Colonic mucosa (tissue), 4 donors: ENCODE data around the gene TNPO1. TPM values are rescaled to one million over a fixed set of nuclear protein-coding genes. Genes with fewer than 3 reads are reported as not detected.

Experiments
- DNase-seq: peaks from one replicate; pipeline ENCODE4 v3.0.0-alpha.2; 2020
- H3K27ac ChIP-seq: fragments of 200-600 bp; one replicate; pipeline ENCODE4 v1.8.0; 2021
- H3K27me3 ChIP-seq: fragments of 200-600 bp; one replicate; pipeline ENCODE4 v1.8.0; 2021
- H3K36me3 ChIP-seq: fragments of 200-600 bp; one replicate; pipeline ENCODE4 v1.8.0; 2021
- H3K4me1 ChIP-seq: fragments of 200-600 bp; one replicate; pipeline ENCODE4 v1.8.0; 2021; ENCODE audit warnings: mild to moderate bottlenecking
- H3K4me3 ChIP-seq: fragments of 200-600 bp; one replicate; pipeline ENCODE4 v1.8.0; 2021
- H3K9ac ChIP-seq, 2 donors: one replicate each; pipeline ENCODE4 v1.7.0; 2013; ENCODE audit warnings: control low read depth in 2 of 2, low read depth in 2 of 2, low read length in 2 of 2
- H3K9me3 ChIP-seq: fragments of 200-600 bp; one replicate; pipeline ENCODE4 v1.8.0; 2021
- CTCF ChIP-seq: fragments of 200-600 bp; IDR thresholded peaks from one replicate; pipeline ENCODE4 v1.8.0; 2022; ENCODE audit warnings: antibody characterized with exemption, mild to moderate bottlenecking
- intact Hi-C: fragments of 100-400 bp; cut with DNase I; formaldehyde crosslinking; loops from one replicate; pipeline ENCODE4 v1.14.1; 2022
- total RNA-seq, 2 donors: library from RNA; stranded (reverse); fragmentation: NEBNext Ultra II Directional in 1 of 2; extraction: Animal tissue kit (Norgen Biotek cat#: 25700) in 1 of 2; gene quantifications; one replicate each; pipeline ENCODE4 v1.2.1, GENCODE V29; 2021
- donor health status: healthy.
- donor health status: DM: no; HTN: no; CAD: no.
- donor health status: DM: no; HTN: no; CAD: no.

The TNPO1 gene
- total RNA-seq, 2 donors from 2014 or later: 78.0 to 89.9 TPM

- intact Hi-C loops: no loop called here
- Histone ChIP-seq H3K27ac (no peak overlapping the region), H3K9ac (no peak overlapping the region), H3K4me3 (no peak overlapping the region), H3K36me3 (no peaks in the 10 kb centered on the region), H3K9me3 (no peaks in the 10 kb centered on the region), H3K4me1 (peaks cover 9% of the 10 kb centered on the region), H3K27me3 (no peaks in the 10 kb centered on the region)
- no peak for TF ChIP-seq CTCF
- DNase-seq: no peak
These were observed 2.4 kb upstream of the TNPO1 start for GRCh38 chr5:72814104-72814503.

DNA sequence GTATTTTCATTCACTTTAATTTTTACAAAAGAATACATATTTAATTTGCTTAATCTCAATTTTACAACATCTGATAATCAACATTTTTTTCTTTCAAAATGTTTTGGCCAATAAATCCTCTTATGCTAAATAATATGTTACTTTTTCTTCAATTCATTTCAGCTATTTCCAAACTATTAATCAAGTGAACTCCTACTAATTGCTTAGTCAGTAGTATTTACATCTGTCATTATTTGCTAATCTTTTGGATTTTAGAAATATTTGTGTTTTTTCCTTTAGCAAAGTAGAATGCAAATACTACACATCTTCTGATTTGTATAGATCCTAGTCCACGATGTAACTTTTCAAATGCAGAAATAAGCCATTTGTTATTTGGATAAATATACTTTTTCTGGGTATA is 1.6 kb upstream of the TNPO1 start:
- Histone ChIP-seq H3K36me3 (no peaks in the 10 kb centered on the region), H3K4me3 (no peak overlapping the region), H3K9me3 (no peaks in the 10 kb centered on the region), H3K27me3 (no peaks in the 10 kb centered on the region), H3K9ac (peak overlapping the region in 1 of 2 donors; percentile 20), H3K27ac (no peak overlapping the region), H3K4me1 (peaks cover 9% of the 10 kb centered on the region)
- TF ChIP-seq CTCF: no peak
- intact Hi-C loops: loop anchor here (5.0 kb wide), 1 partner anchor 203 kb away; no protein-coding TSS in a partner anchor
- no peak for DNase-seq

GRCh38 chr5:72815580-72816283 is 729 bp upstream of the TNPO1 start:
- peaks cover 9% of the 10 kb centered on the region for H3K4me1 ChIP-seq
- peak overlapping the region; percentile 65 for H3K4me3 ChIP-seq
- peak overlapping the region; percentile 97 for H3K27ac ChIP-seq
- H3K9ac ChIP-seq: peak overlapping the region; percentile 72 to 97
- no peak for TF ChIP-seq CTCF
- H3K27me3 ChIP-seq: no peaks in the 10 kb centered on the region
- no peak for DNase-seq
- no peaks in the 10 kb centered on the region for H3K9me3 ChIP-seq
- no peaks in the 10 kb centered on the region for H3K36me3 ChIP-seq
- intact Hi-C loops: loop anchor here (5.0 kb wide), 1 partner anchor 203 kb away; no protein-coding TSS in a partner anchor

DNA sequence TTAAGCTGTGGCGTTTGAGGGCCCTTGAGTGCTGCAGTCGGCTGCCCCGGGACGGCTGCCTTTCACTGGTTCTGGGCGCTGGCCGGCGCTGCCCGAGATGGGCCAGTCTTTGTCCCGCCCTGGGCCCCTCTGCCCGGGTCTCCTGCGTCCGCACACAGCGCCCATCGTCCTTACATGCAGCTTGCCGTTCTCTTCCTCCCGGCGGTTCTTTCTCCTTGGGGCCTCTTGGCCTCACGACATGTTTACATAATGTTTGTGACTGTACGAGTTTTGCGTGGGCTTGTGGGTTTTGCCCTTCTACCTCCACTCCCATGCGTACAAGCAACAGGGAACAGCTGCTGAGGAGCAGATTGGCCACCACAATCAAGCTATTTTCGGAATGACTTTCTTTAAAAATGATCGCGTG is 618 bp downstream of the TNPO1 start:
- TF ChIP-seq CTCF: no peak
- no peaks in the 10 kb centered on the region for H3K9me3 ChIP-seq
- no peaks in the 10 kb centered on the region for H3K27me3 ChIP-seq

DNA sequence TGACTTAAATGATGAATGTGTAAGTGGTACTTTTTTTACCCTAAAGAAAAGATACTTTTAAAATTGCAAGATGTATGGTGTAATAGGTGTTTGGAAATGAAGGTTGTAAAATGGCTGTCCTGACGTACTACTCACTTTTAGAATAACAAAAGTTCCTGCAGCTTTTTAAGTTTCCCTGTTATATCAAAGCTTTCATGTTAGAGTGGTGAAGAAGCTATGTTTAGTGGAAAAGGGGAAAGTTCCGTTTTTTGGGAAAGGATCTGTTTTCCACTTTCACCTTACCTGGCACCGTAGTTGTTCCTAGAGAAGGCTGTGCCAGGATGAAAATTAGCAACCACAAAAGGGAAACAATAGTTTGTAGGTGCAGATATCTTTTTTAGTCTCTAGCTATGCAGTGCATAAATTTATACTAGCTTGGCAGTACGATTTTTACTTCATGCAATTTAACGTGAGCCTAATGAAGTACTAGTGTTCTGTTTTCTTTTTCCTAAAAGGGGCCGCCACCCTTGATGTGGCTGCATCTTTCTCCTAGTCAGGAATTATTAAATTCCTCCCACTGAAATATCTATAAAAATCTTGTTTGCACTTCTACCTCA is 1.3 kb downstream of the TNPO1 start:
- intact Hi-C loops: loop anchor here (5.0 kb wide), 1 partner anchor 205 kb away; no protein-coding TSS in a partner anchor
- no peak for TF ChIP-seq CTCF
- Histone ChIP-seq H3K4me3 (peak overlapping the region; percentile 65), H3K9me3 (no peaks in the 10 kb centered on the region), H3K9ac (peak overlapping the region; percentile 47 to 72), H3K36me3 (no peaks in the 10 kb centered on the region), H3K27me3 (no peaks in the 10 kb centered on the region), H3K27ac (peak overlapping the region; percentile 97), H3K4me1 (peaks cover 9% of the 10 kb centered on the region)
- no peak for DNase-seq

More for the DNA sequence above, 618 bp downstream of the TNPO1 start:
- peak overlapping the region; percentile 65 for H3K4me3 ChIP-seq
- H3K9ac ChIP-seq: peak overlapping the region; percentile 72 to 100
- DNase-seq: peak; percentile 61
- intact Hi-C loops: loop anchor here (5.0 kb wide), 1 partner anchor 205 kb away; no protein-coding TSS in a partner anchor
- peaks cover 9% of the 10 kb centered on the region for H3K4me1 ChIP-seq
- peak overlapping the region; percentile 97 for H3K27ac ChIP-seq
- no peaks in the 10 kb centered on the region for H3K36me3 ChIP-seq
